GM19328 (cell line): Measurements from ENCODE around the gene POLE4.

Experiments
- ATAC-seq: cut with Tn5 transposase; IDR thresholded peaks from one replicate; pipeline ENCODE4 v1.9.1; 2021; ENCODE audit warnings: mild to moderate bottlenecking, moderate library complexity; ENCODE audit not compliant: unreplicated experiment

Gene POLE4

DNA sequence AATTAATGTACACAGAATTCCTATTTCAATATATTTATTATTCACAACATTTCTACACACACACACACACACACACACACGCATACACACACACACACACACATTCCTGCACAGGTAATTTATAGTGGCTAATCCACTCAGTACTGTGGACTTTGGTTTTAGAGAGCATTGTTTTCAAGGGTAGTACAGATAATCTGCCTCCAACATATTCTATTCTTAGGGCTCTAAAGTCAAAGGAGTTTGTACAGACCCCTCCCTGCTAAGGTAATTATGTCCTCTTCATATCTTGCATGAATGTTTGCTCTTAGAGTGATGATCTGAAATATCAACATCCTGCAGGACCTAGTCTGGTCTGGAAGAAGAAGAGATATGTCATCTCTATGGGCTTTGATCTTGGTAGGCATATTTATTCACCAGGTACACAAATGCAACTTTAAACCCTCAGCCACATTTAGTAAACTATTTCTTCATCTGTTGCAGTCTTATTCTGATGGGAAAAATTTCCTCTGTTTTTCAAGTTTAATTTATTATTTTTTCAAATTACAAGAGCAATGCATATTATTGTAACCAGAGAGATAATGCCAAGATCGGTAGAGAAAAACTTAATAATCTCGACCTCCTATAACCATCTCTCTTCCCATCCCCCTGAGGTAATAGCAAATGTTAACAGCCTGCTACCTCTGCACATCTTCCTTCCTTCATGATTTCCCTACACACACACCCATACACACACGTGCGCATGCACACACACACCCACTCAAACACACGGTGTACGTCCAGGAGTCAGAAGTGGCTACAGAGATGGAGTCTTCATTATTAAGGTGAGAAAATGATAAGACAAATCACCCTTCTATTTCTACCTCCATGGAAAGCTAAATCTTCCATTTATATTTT, 18.3 kb upstream of the POLE4 start:
- no peak for ATAC-seq

DNA sequence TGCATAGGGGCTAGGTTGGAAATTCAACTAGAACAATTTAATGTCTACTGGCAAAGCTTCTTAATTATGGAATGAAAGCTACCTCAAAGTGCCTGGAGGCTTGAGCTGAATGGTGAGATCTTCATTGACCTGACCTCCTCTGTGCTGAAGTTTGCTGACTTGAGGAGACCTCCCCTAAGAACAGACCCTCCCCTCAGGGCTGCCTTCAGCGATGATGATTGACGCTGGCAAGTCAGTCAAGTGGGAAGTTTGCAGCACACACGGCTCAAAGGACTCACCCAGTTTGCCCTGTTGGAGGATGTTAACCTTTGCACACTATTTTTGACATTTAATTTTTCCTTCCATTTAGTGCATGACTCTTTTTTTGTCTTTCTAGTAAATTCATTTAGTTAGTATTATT, 17.2 kb upstream of the POLE4 start:
- ATAC-seq = no peak

DNA sequence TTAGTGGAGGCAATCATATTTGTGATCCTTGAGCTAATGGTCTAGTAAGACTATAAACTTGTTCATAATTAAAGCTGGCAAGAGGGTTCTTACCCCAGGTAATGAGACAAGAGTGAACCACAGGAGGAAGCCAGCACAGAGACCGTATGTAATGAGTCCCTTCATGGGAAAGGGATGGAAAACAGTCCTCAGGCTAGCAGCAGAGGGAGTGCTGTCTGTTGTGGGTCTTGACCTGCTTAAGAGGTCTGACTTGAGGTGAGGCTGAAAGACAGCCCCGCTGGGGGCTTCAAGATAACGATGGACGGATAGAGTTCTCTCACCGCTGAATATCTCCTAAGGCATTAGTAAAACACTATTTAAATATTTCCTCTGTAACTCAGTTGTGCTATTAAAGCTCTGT, 16.2 kb upstream of the POLE4 start:
- no peak for ATAC-seq

DNA sequence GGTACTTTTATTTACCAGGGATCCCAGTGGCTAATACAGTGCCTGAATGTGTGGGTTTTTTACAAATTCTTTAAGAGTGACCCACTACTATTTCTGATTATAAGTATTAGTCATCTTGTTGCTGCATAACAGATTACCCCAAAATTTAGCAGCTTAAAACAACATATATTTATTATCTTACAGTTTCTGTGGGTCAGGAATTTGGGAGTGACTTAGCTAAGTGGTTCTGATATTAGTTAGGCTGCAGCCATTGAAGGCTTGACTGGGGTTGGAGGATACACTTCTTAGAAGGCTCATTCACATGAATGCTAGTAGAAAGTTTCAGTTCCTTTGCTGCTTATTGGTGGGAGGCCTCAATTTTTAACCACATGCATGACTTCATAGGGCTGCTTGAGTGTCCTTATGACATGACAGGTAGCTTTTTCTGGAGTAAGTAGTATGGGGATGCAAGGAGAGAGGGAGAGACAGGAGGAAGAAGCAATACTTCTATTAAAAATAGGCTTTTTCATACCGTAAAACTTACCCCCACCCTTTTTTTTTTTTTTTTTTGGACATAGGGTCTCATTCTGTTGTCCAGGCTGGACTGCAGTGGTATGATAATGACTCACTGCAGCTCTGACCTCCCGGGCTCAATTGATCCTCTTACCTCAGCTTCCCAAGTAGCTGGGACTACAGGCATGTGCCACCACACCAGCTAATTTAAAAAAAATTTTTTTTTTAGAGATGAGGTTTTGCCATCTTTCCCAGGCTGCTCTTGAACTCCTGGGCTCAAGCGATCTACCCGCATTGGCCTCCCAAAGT, 13.3 kb upstream of the POLE4 start:
- ATAC-seq = peak; percentile 100

DNA sequence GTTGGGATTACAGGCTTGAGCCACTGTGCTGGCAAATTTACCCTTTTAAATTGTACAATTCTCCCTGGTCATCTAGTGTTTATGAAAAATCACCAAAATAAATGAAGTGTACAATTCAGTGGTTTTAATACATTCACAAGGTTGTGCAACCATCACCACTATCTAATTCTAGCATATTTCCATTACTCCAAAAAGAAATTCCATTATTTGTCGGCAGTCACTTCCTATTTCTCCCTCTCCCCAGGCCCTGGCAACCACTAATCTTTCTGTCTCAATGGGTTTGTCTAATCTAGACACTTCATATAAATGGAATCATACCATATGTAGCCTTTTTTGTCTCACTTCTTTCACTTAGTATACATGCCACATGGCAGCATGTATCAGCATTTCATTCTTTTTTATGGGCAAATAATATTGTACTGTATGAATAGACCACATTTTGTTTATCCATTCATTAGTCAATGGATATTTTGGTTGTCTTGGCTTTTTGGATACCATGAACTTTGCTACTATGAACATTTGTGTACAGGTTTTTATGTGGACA, 12.6 kb upstream of the POLE4 start:
- ATAC-seq = no peak

DNA sequence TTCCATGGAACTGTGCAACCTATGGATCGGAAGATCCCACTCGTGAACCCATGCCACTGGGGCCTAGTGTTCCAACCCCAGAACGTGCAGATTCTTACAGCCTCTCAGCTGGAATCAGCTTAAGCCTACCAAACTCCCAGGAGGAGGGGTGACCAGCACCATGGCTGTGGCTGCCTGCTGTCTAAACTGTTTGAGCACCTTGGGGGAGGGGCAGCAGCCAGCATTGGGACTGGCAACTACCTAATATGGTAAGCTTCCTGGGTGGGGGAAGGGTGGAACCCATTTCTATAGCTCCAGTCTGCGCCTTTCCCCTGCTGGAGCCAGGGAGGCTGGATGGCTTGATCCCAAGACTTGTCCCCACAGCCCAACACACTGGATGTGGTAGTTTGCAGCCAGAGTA, 10.7 kb upstream of the POLE4 start:
- ATAC-seq = no peak

DNA sequence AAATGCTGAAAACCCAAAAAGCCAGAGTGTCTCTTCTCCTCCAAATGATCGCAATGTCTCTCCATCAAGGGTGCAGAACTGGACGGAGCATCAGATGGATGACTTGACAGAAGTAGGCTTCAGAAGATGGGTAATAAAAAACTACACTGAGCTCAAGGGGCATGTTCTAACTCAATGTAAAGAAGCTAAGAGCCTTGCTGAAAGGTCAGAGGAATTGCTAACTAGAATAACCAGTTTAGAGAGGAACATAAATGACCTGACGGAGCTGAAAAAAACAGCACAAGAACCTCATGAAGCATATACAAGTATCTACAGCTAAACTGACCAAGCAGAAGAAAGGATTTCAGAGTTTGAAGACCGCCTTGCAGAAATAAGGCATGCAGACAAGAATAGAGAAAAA, 9.7 kb upstream of the POLE4 start:
- no peak for ATAC-seq

DNA sequence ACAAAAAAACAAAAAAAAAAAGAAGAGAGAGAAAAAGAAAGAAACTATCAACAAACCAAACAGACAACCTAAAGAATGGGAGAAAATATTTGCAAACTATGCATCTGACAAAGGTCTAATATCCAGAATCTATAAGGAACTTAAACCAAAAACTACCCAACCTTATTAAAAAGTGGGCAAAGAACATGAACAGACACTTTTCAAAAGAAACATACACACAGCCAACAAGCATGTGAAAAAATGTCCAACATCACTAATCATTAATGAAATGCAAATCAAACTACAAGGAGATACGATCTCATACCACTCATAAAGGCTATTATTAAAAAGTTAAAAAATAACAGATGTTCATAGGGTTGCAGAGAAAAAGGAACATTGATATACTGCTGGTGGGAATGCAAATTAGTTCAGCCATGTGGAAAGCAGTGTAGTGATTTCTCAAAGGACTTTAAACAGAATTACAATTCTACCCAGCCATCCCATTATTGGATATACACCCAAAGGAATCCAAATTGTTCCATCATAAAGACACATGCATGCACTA, 7.2 kb upstream of the POLE4 start:
- no peak for ATAC-seq

DNA sequence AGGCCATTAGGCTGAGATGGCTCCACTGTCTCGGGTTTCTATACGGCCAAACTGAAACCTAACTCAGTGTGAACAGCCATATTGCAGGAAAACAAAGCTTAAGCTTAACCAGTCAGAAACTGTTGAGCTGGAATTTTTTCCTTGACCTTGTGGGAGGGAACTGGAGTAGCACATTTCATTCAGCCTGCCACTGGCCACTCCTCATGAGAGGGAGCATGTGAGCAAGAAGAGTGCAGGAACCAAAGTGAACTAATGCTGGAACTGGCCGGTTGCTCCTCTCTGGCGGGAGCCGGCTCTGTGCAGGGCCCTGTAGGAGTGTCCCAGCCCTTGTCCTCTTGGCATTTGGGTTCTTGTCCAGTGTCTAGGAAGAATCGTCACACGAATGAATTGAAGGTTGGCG, 5.9 kb upstream of the POLE4 start:
- ATAC-seq = no peak

DNA sequence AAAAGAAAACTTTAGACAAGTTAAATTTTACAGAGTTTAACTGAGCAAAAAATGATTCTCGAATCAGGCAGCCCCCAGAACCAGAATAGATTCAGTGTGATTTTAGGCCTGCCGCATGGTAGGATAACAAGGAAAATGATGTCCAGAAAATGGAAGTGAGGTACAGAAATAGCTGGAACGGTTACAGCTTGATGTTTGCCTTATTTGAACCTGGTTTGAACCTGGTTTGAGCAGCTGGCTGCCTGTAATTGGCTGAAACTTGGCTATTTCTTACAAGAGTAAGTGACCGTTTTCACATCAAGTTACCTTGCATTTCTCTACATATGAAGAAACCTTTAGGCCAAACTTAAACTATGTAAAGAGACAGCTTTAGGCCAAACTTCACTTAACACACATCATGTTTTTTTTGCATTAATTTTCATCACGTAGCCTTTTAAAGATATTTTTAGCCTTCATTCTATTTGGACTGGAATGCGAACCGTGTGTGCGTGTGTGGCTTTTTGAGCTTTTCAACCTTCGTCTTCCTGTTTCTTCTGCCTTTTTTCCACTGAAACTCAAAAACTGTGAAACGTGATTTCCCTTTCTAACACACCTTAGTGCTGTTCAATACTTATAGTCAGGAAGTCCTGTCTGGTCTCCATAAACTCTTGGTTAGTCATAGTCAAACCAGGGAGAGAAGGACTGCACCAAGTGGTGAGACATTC, 4.5 kb upstream of the POLE4 start:
- no peak for ATAC-seq

DNA sequence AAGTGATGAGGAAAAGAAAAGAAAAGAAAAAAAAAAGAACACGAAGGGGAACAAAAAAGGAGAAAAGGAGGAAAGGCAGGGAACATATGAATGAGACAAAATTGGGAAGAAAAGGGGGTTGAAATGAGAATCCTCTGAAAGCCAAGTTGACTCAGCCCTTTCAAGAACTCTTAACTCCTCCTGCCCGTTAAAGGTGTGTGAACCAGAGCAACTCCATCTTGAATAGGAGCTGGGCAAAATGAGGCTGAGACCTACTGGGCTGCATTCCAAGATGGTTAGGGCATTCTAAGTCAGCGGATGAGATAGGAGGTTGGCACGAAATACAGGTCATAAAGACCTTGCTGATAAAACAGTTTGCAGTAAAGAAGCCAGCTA, 4.0 kb upstream of the POLE4 start:
- ATAC-seq = no peak

DNA sequence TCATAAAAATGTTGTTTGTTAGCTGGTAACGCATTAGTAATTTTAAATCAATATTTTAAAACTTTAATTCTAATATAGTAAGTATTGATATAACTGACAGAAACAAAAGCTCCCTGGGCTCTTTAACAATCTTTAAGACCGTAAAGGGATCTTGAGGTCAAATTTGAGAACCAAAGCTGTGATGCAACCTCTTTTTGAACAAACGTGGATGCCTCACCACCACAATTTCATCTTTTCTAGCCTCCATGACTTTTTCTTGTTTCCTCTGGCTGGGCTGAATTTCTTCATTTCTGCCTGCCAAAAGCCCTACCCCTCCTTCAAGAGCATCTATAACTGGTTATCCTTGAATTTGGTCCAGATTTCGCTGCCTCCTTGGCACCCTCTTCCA, 563 bp upstream of the POLE4 start:
- ATAC-seq = no peak

DNA sequence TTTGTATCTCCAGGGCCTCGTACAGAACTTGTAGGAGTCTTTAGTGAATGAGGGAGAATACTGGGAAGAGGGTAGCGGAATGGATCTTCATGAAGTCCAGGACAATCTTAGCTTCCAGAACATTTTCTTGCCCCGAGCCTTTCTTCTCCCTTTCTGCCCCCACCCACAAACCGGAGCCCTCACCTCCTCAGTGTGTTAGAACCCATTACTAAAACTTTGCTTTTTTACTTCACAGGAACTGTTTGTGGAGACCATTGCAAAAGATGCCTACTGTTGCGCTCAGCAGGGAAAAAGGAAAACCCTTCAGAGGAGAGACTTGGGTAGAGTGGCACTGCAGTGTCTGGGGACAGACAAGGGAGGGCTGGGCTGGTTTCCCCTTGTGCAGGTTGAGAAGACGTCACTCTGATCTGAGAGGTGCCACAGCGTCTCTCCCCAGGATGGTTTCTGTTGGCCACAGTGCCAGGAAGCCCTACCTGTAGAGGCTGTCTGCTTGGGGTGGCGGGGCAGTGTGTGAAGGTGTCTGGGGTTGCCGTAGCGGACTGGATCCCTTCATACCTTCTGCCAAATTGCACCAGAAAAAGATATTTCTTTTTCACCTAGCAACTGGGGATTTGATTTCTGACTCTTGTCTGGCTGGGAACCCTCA, 786 bp downstream of the POLE4 start:
- no peak for ATAC-seq

DNA sequence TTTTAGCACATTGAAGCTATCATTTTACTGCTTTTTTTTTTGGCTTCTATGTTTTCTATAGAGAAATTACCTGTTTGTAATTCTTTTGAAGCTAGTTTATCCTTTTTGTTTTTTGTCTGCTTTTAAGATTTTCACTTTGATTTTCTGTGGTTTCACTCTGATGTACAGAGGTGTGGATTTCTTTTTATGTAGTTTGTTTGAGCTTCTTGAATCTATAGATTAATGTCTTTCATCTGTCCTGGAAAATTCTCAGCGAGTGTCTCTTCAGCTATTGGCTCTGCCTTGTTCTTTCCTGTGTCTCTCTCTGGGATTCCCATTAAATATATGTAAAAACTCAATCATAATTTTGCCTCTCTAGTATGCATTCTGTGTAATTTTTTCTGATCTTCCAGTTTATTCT, 8.4 kb downstream of the POLE4 start:
- ATAC-seq = no peak

DNA sequence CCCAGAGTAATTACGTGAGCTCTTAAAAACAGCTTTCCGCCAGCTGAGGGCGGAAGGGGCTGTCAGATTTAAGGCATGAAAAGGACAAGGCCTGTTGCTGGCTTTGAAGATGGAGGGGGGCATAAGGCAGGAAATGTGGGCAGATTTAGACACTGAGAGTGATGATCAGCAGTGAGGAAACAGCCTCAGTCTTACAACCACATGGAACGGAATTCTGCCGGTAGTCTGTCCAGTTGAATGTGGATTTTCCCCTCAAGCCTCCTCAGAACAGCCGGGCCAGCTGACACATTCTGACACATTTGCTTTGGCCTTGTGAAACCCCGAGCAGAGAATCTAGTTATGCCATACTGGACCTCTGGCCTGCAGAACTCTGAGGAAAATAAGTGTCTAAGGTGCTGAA, 16.6 kb downstream of the POLE4 start:
- ATAC-seq = no peak

DNA sequence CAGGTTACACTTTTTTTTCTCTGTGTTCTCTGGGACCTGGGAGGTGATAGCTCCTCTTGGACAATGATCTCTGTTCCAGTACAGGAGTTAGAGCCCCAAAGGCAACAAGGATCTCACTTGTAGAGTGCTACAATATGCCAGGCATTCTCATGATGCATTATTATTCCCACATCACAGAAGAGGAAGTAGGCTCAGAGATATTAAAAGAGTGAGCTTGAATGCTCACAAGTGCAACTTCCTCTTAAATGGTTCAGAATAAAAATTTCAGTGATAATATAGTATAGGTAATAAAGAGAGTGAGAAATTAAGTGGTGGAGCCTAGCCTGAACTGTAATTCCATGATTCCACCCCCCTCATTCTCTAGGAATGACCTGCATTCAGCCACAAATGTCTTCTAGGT, 21.4 kb downstream of the POLE4 start:
- no peak for ATAC-seq

DNA sequence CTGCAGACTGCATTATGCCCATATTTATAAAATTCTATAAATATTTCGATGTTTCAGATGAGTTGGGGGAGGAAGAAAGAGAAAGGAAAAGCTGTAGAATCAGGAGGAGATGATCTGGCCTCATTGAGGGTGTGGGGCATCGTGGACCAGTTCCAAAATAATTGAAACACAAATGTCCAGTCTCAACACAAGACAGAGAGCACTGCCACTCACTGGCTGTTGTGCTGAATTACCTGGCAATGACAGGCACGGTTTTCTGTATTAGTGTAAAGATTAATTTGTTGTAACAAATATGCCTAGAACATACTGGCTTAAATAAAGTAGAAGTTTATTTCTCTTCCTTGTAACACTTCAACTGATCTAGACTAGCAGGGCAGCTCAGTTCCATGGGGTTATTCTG, 24.1 kb downstream of the POLE4 start:
- no peak for ATAC-seq

DNA sequence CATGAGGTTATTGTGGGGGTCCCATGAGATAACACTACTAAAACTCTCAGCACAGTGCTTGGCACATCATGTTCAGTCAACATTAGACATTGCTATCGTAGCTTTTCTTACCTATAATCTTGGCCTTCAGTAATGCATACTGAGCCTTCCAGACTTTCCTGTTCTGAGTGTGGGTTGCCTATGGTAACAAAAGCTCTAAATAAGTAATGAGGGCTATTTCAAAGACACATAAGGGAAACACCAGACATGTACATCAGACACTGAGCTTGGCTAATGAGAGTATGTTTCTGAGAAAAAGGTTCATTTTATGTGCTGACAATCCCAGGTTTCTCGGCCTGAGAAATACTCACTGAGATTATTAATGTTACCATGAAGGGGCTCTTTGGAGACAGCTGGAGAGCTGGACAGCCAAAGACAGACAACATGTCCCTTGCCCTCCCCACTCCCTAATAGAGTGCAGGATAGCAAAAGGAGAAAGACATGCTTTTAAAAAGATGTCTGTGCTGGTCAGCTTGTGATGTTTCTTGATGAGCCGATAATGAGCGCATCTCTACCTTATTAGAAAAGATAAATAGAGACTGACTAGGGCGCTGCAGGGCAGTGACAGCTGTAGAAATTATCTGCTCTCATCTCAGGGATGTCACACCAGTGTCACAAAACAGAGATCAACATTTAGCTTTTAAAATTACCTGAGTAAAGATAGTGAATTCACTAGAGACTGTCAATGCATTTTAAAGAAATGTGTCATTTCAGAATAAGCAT, 25.4 kb downstream of the POLE4 start:
- no peak for ATAC-seq

DNA sequence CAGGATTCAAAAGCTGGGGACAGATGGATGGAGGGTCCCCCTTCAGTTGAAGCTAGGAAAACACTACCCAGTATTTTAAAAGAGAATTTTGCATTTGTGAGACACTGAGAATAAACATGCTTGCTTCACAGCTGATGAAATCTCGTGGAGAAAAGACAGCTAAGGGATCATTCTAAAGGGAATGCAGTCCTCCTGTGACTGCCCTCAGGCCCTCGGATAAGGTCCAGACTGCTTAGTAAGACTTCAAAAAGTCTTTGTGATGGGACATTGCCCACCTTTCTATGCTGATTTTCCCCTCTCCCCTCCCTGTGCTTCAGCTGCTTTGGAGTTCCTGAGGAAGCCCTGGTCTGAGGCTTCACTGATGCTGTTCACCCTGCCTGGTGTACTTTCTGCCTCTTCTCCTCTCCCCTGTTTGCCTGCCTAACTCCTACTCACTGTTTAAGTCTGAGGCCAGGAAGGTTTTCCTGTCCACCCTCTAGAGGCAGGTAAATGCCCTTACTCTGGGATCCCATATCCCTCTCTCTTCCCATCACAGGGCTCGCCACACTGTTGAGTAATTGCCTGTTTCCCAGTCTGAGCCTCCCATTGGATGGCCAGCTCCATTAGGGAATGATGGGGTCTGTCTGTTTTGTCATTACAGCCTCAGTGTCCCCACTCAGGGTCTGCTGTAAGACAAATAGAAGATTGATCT, 26.6 kb downstream of the POLE4 start:
- no peak for ATAC-seq
